OCI-LY7 (cell line): Measurements from ENCODE around the gene EGFR.

ENCODE experiments used
- EZH2phosphoT487 ChIP-seq: fragments of 200-600 bp; sonication (generic); IDR thresholded peaks from 2 replicates; pipeline ENCODE4 v1.6.1; 2018; ENCODE audit warnings: low read depth, borderline replicate concordance, mild to moderate bottlenecking, mixed run types, antibody characterized with exemption, low read length, moderate library complexity, mixed read lengths
- TF ChIP-seq, protein P1 (sequence below): fragments of 200-600 bp; sonication (generic); conservative IDR thresholded peaks from 2 replicates; pipeline ENCODE4 v1.5.1; 2014; ENCODE audit warnings: mild to moderate bottlenecking, antibody characterized with exemption, low read length, moderate library complexity, mixed read lengths

DNA sequence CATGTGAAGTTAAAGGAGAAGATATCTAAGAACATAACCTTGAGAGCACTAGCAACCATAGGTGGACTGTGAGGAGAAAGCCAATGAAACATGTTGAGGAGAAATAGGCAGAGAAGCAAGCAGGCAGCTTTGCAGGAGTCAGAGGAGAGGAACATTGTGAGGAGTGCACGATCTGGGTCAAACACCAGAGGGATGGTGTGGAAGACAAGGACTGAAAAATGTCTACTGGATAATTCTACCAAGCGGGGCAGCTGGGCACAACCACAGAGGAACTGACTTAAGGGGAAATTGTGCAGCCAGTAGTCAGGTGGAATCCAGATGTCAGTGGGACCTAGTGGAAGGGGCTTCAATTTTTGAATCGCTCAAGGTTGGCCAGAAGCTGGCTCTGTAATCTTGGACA lies 234.4 kb downstream of the EGFR start:
- TF ChIP-seq, protein P1, sequence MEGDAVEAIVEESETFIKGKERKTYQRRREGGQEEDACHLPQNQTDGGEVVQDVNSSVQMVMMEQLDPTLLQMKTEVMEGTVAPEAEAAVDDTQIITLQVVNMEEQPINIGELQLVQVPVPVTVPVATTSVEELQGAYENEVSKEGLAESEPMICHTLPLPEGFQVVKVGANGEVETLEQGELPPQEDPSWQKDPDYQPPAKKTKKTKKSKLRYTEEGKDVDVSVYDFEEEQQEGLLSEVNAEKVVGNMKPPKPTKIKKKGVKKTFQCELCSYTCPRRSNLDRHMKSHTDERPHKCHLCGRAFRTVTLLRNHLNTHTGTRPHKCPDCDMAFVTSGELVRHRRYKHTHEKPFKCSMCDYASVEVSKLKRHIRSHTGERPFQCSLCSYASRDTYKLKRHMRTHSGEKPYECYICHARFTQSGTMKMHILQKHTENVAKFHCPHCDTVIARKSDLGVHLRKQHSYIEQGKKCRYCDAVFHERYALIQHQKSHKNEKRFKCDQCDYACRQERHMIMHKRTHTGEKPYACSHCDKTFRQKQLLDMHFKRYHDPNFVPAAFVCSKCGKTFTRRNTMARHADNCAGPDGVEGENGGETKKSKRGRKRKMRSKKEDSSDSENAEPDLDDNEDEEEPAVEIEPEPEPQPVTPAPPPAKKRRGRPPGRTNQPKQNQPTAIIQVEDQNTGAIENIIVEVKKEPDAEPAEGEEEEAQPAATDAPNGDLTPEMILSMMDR = no peak
- no peak for TF ChIP-seq EZH2phosphoT487
